ENCODE results near the gene MGMT.

- no peak for TF ChIP-seq CTCF (conservative IDR thresholded peaks at IDR 0.05; ENCODE audit: low read depth in 2 of 2)
- TF ChIP-seq REST (IDR thresholded peaks at IDR 0.05; ENCODE audit: unreplicated experiment): no peak
- no peak for TF ChIP-seq POLR2AphosphoS5 (IDR thresholded peaks at IDR 0.05; ENCODE audit: low read depth)
- no peak for TF ChIP-seq EZH2 (IDR thresholded peaks at IDR 0.05; ENCODE audit: low read depth, unreplicated experiment)
- TF ChIP-seq CREB1 (CRISPR knock-in tag; IDR thresholded peaks at IDR 0.05; ENCODE audit: low read depth): no peak
- no peak for TF ChIP-seq JUNB (IDR thresholded peaks at IDR 0.05; ENCODE audit: unreplicated experiment)
- TF ChIP-seq EZH2phosphoT487 (IDR thresholded peaks at IDR 0.05; ENCODE audit: unreplicated experiment): no peak
- no peak for TF ChIP-seq ZNF114 (CRISPR knock-in tag; IDR thresholded peaks at IDR 0.05)
Measured at GRCh38 chr10:129719889-129720590, 253.0 kb downstream of the MGMT start.
